Fibroblast of skin of left biceps (primary cell): ENCODE results near the gene VAV1.
"Not testable (repeated sequence)": the region's sequence is repeated elsewhere in the genome, so short reads cannot be mapped to it uniquely, and the experiment has no call there.

Experiments
- DNase-seq, 2 experiments: peaks; one replicate each; pipeline ENCODE4 v3.0.0-alpha.2; 2013; ENCODE audit warnings: low read depth in 2 of 2

Gene VAV1

DNA sequence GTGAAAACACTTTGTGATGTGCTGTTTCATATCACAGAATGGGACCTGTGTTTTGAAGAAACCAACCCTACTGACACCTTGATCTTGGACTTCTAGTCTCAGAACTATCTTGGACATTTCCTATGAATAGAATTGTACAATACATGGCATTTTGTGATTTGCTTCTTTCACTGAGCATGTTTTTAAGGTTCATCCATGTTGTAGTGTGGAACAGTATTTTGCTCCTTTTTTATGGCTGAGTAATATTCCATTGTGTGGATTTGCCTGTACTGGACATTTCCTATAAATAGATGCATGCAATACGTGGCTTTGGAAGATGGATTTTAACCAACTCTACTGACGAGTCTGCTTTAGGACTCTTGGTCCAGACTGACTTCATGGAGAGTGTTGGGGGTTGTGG is 46.8 kb downstream of the VAV1 start:
- no peak for DNase-seq

DNA sequence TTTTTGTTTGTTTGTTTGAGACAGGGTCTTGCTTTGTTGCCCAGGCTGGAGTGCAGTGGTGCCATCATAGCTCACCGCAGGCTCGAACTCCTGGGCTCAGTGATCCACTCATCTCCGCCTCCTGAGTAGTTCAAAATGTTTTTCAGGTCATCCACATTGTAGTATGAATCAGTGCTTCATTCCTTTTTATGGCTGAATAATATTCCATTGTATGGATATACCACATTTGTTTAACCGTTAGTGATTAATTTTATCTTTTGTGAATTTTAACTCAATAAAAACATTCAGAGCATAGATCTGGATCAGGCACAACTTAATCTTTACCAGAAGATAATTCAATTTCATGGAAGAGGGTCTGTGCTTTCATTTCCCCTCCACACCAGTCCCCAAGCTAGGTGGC is 47.7 kb downstream of the VAV1 start:
- DNase-seq, result no peak

DNA sequence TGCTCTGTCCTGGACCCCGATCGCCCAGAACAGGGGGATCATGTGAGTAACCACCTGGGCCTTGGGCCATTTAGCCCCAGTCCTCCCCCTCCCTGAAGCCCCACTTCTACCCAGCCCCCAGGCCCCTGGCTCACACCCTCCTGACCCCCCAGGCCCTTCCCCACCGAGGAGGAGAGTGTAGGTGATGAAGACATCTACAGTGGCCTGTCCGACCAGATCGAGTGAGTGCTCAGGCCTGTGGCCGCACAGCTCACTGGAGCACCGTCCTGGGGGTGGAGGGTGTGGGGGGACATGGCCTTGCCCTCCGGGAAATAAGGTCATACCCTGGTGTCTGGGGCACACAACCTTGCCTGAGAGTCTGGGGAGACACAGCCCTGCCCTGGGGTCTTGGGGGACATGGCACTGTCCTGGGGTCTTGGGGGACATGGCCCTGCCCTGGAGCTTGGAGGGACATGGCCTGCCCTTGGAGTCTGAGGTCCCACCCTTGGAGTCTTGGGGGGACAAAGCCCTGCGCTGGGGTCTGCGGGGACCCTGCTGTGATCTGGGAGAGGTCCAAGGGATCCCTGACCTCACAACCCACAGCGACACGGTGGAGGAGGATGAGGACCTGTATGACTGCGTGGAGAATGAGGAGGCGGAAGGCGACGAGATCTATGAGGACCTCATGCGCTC is 49.3 kb downstream of the VAV1 start:
- no peak for DNase-seq

DNA sequence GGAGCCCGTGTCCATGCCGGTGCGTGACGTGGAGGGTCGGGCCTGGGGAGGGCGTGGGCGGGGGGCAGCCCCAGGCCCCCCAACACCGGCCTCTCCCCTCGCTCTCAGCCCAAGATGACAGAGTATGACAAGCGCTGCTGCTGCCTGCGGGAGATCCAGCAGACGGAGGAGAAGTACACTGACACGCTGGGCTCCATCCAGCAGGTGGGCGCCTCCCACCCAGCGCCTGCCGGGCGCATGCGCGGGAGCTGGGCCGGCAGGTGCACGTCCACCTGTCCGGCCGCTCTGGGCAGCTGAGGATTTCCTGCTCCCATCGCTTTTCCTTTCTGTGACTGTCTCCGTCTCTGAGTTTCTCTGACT is 49.8 kb downstream of the VAV1 start:
- no peak for DNase-seq

DNA sequence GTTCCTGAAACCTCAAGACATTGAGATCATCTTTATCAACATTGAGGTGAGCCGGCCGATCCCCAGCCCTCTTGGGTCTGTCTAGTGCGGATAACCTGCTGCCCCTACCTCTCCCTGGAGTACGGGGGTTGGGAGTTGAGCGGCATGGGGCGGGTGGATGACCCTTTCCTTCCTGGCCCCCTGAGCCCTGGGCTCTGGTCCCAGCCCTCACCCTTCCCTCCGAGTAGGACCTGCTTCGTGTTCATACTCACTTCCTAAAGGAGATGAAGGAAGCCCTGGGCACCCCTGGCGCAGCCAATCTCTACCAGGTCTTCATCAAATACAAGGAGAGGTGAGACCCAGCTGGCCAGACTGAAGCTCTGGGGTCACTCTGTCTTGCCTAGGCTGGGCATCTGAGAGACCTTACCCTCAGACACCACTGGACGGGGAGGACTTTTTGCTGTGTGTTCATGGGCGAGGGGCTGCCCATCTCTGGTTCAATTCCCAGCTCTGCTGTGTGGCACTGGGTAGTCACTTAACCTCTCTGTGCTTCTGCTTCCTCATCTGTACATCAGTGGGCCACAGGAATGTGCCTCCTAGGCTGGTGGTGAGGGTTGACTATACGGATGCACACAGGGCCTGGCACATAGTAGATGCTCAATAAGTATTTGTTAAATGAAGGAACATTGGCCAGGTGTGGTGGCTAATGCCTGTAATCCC is 52.7 kb downstream of the VAV1 start:
- no peak for DNase-seq

DNA sequence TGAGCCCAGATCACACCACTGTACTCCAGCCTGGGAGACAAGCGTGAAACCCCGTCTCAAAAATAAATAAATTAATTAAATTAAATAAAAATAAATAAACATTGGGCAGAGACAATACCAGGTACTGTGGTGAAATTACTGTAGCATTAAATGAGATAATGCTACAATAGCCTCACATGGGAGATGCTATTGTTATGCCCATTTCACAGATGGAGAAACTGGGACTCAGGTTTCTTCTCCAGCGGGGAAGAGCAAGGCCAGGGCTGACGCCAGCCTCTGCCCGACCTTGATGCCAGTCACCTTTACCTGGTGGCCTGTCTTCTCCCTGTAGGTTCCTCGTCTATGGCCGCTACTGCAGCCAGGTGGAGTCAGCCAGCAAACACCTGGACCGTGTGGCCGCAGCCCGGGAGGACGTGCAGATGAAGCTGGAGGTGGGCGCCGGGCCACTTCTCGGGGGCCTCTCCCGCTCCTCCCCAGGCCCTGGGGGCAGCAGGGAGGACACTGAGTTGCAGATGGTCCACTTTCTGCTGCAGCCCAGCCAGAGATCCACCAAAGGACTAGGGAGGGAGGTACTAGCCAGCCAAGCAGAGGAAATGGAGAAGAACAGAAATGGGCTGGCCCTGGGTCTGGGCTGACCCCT is 53.9 kb downstream of the VAV1 start:
- no peak for DNase-seq

DNA sequence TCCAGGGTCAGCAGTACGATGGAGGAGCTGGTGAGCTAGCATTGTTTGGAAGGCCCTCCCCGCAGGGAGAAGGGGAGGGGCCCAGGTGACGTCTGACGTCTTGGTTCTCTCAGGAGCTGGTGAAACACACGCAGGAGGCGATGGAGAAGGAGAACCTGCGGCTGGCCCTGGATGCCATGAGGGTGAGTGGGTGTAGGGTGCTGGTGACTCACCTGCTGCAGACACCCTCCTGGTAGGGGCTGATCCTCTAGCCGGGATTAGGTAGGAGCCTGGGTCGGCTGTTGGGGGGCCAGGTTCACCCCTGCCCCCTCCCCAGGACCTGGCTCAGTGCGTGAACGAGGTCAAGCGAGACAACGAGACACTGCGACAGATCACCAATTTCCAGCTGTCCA is 55.8 kb downstream of the VAV1 start:
- no peak for DNase-seq

DNA sequence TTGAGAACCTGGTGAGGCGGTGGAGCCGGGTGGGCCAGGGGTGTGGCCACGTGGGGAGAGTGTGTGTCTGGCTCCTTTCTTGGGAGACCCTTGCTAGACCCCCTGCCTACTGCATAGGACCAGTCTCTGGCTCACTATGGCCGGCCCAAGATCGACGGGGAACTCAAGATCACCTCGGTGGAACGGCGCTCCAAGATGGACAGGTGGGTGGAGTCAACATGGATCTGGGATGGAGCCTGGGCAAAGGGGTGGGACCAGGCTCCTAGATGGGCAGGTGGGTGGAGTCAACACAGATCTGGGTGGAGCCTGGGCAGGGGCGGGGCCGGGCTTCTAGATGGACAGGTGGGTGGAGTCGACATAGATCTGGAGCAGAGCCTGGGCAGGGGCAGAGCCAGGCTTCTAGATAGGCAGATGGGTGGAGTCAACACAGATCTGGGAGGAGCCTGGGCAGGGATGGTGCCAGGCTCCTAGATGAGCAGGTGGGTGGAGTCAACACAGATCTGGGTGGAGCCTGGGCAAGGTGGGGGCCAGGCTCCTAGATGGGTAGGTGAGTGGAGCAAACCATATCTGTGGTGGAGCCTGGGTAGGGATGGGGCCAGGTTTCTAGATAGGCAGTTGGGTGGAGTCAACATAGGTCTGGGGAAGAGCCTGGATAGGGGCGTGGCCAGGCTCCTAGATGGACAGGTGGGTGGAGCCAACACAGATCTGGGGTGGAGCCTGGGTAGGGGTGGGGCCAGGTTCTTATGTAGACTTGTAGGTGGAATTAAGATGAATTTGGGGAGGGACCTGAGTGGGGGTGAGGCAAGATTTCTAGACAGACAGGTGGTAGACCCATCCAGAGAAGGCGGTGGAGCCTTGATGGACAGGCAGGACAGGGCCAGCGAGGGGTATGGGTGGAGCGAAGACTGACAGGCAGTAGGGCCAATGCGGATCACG is 56.5 kb downstream of the VAV1 start:
- DNase-seq, result no peak

DNA sequence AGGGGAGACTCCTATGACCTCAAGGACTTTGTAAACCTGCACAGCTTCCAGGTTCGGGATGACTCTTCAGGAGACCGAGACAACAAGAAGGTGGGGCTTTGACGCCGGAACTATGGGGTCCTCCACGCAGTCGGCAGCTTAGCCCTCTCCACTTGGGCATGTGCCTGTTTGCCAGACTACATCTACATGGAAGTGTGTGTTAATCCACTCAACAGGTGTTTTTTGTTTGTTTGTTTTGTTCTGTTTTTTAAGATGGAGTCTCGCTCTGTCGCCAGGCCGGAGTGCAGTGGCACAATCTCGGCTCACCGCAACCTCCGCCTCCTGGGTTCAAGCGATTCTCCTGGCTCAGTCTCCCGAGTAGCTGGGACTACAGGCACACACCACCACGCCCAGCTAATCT is 57.3 kb downstream of the VAV1 start:
- not testable (repeated sequence) for DNase-seq

DNA sequence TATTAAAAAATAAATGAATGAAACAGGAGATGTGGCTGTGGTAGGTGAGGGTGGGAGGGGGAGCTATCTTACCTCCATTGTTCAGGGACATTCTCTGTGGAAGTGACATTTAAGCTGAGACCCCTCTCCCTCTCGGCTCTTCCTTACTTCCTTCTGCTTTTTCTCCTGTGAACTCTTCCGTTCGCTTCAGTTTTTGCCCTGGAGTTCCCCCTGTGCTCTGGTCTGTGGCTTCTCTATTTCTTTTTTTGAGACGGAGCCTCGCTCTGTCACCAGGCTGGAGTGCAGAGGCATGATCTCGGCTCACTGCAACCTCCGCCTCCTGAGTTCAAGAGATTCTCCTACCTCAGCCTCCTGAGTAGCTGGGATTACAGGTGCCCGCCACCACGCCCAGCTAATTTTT is 58.6 kb downstream of the VAV1 start:
- DNase-seq, result not testable (repeated sequence)

DNA sequence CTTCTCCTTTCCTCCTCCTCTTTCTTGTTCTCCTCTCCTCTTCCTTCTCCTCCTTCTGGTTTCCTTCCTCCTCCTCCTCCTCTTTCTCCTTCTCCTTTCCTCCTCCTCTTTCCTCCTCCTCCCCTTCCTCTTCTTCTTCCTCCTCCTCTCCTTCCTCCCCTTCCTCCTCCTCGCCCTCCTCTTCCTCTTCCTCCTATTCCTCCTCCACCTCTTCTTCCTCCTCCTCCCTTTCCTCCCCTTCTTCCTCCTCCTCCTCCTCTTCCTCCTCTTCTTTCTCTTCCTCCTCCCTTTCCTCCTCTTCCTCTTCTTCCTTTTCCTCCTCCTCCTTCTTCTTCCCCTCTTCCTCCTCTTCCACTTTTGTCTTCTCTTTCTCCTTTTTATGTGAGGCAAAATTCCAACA is 59.9 kb downstream of the VAV1 start:
- DNase-seq, result no peak

DNA sequence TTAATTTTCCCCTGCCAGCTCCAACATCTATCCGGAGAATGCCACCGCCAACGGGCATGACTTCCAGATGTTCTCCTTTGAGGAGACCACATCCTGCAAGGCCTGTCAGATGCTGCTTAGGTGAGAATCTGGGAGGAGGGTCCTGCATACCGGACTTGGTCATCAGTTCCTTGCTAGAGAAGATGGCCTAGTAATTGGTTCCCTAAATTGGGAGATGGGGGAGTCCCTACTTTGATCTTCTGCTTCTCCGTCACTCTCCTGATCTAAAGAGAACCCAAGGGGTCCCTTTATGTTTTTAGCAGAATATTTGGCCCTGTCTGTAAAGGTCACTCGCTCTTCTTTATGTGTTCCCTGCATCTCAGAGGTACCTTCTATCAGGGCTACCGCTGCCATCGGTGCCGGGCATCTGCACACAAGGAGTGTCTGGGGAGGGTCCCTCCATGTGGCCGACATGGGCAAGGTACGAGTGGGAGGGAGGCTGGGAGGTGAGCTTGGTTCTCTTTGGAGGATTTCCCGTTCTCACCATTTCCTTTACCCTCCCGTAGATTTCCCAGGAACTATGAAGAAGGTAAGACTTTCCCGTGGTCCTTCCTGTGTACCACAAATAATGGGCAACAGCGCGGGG is 60.8 kb downstream of the VAV1 start:
- DNase-seq, result no peak

DNA sequence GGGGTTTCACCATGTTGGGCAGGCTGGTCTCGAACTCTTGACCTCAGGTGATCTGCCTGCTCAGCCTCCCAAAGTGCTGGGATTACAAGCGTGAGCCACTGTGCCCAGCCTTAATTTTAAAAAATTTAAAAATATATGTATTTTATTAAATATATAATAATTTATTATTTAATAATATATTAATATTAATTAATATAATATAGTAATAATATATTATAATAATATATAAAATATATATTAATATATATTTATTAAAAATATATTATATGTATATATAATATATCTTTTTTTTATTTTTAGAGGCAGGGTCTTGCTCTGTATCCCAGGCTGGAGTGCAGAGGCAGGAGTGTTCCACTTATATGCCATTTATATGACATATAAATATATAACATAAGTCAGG is 61.9 kb downstream of the VAV1 start:
- no peak for DNase-seq

DNA sequence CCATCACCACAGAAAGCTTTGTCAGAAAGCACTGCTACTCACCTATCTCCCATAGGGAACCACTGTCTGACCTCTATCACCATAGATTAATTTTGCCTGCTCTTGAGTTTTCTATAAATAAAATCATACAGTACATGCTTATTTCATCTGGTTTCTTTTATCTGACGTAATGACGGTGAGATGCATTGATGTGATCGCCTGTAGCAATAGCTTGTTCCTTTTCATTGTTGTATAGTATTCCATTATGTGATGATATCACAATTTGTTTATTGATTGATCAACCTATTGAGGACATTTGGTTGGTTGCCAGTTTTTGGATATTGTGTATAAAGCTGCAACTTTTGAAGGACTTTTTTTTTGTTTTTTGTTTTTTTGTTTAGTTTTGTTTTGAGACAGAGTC is 63.0 kb downstream of the VAV1 start:
- no peak for DNase-seq

DNA sequence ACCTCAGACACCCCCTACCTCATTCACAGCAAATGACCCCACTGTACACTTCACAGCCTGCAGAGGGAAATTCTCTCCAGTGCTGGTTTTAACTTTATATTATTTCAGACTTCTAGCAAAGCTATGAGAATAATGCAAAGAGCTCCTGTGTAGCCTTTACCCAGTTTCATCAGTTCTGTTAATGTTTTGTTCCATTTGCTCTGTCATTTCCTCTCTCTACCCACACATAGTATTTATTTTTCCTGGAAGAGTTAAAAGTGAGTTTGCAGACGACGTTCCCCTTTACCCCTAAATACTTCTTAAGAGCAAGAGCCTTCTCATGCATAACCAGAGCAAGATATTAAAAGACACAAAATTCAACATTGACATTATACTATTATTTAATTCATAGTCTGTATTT is 65.0 kb downstream of the VAV1 start:
- no peak for DNase-seq

DNA sequence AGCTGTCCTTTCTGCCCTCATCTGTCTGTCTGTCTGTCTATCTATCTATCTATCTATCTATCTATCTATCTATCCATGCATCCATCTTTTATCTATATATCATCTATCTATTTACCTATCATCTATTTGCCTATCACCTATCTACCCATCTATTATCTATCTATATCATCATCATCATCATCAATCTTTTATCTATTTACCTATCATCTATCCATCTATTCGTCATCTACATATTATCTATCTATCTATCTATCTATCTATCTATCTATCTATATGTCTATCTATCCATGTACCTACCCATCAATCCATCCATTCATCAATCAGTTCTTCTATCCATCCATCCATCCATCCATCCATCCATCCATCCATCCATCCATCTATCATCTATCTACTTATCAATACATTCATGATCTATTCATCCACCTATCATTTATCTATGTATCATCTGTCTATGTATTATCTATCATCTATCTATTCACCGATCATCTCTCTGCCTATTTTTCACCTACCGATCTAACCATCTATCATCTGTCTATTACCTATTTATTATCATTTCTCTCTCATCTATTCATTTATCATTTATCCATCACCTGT is 65.7 kb downstream of the VAV1 start:
- DNase-seq, result no peak

DNA sequence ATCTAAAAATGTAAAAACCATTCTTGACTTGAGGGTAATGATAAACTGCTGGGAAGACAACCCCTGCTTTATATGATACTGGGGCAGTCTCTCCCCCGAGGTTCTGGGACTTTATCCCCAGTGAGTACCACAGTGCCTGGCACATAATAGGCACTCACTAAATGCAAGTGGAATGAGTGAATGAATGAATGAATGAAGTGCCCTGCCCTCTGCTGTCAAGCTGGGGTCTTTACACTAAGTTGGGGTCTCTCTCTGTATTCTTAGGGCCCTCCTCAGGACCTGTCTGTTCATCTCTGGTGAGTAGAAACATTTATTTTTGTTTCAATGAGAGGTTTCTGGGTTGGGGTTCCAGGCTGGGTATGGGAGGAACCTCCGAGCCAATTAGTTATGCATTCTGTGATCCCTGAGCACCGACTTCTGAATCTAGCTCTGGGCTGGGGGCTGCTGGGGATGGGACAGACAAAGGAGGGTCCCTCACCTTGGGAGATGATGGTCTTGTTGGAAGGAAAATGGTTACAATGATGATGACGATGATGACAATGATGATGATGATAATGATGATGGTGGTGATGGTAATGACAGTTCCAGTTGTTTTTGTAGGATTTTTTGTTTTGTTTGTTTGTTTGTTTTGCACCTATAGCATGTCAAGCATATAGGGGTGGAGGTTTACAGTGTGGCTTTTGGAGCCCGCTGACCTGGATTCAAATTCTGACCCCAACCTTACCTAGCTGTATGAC is 70.5 kb downstream of the VAV1 start:
- no peak for DNase-seq

DNA sequence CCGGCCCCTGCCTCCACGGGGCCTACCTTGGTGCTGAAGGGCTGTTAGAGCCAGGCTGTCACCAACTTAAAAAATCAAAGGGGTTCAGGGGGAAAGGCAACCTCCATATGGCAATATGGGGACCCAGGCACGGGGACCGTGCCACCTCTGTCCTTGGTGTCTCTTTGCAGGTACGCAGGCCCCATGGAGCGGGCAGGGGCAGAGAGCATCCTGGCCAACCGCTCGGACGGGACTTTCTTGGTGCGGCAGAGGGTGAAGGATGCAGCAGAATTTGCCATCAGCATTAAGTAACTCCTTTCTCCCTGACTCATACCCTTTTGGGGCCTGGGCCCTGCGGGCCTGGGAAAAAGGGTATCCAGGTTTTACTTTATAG is 75.3 kb downstream of the VAV1 start:
- DNase-seq, result no peak

DNA sequence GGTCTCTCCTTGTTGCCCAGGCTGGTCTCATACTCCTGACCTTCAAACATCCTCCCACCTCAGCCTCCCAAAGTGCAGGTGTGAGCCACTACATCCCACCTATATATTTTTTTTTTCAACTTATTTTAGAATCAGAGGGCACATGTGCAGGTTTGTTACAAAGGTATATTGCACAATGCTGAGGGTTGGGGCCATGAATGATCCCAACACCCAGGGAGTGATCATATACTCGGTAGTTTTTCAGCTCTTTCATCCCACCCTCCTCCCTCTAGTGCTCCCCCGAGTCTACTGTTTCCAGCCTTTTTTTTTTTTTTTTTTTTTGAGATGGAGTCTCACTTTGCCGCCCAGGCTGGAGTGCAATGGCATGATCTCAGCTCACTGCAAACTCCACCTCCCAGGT is 76.5 kb downstream of the VAV1 start:
- DNase-seq, result no peak

DNA sequence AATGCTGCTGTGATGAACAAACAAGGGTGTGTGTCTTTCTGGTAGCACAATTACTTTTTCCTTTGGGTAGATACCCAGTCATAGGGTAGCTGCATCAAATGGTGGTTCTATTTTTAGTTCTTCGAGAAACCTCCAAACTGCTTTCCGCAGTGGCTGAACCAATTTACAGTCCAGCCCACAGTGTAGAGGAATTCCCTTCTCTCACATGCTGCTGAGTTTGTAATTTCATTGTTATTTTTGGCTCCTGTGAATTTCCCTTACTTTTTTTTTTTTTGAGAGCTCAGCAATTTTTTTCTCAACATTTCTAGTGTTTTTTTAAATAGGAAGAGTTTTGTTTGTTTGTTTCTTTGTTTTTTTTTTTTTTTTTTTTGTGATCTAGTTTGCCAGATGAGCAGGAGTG is 77.4 kb downstream of the VAV1 start:
- DNase-seq, result no peak

DNA sequence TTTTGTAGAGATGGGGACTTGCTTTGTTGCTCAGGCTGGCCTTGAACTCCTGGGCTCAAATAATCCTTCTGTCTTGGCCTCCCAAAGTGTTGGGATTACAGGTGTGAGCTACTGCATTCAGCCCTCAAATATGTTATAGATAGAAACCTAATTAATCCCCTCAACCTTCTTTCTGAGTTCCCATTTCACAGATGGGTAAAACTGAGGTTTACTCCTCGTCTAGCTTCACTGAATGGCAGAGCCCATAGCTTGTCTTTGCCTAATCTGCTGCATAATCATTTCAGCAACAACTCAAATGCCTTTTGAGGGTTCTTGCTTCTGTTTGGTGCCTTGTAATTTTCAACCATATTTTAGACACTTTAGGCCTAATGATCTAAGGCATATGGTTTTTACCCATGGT is 78.9 kb downstream of the VAV1 start:
- DNase-seq, result no peak
